ENCODE measurements around the gene CYP4F11.
"Not testable (repeated sequence)": the region's sequence is repeated elsewhere in the genome, so short reads cannot be mapped to it uniquely, and the experiment has no call there.

Gene CYP4F11

GRCh38 chr19:15934332-15935078 is at the start of gene CYP4F11:
CYP4F11 (minus strand) TSS chr19:15934529; CDS start chr19:15934408, 121 bp downstream.
- no peak for DNase-seq (ENCODE audit: low read depth in 2 of 2)

- no peak for DNase-seq (ENCODE audit: low read depth in 2 of 2)
Measured at GRCh38 chr19:15979293-15979692, 45.0 kb upstream of the CYP4F11 start.

GRCh38 chr19:15977690-15978089 is 43.4 kb upstream of the CYP4F11 start:
- DNase-seq (ENCODE audit: low read depth in 2 of 2) = no peak

DNA sequence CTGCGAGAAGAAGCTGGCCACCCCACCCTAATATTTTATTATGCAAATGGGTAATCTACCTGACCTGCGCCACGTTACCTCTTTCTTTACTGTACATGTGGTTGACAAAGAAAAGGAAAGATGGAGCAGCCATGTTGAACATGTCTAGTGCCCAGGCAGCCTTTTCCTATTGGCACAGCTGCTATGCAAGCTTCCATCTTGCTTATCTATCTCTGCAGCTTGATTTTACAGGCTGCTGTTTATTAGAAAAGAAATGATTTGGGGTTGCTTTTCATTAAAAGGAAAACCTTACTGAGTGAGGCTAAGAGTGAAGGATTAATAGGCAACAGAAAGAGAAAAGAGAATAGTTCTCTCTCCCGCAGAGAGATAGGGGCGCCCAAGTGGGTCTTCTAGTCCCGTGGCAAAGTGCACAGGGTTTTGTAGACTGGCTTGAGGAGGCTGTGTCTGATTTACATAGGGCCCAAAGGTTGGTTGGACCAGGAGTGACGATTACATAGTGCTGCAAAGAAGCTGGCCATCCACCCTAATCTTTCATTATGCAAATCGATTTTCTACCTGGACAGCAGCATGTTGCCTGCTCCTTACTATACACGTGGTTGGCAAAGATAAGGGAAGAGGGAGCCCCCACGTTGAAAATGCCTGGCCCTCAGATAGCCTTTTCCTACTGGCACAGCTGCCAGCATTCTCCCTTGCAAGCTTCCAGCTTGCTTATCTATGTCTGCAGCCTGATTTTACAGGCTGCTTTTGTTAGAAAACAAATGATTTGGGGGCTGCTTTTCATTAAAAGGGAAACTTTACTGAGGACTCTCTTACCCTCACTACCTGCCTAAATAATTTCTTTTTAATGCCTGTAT is 42.7 kb upstream of the CYP4F11 start:
- no peak for DNase-seq (ENCODE audit: low read depth in 2 of 2)

DNA sequence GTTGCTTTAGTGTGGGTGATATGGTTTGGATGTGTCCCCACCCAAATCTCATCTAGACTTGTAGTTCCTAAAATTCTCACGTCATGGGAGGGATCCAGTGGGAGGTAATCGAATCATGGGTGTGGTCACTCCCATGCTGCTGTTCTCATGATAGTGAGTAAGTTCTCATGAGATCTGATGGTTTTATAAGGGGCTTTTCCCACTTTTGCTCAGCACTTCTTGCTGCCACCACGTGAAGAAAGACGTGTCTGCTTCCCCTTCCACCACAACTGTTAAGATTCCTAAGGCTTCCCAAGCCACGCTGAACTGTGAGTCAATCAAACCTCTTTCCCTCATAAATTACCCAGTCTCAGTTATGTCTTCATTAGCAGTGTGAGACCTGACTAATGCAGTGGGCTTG is 40.5 kb upstream of the CYP4F11 start:
- no peak for DNase-seq (ENCODE audit: low read depth in 2 of 2)

DNA sequence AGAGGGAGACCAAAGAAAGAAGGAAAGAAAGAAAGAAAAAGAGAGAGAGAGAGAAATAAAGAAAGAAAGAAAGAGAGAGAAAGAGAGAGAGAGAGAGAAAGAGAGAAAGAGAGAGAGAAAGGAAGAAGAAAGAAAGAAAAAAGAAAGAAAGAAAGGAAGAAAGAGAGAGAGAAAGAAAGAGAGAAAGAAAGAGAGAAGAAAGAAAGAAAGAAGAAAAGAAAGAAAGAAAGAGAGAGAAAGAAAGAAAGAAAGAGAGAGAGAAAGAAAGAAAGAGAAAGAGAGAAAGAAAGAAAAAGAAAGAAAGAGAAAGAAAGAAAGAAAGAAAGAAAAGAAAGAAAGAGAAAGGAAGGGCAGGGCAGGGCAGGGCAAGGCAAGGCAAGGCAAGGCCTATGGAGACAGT is 37.7 kb upstream of the CYP4F11 start:
- not testable (repeated sequence) for DNase-seq (ENCODE audit: low read depth in 2 of 2)

- DNase-seq (ENCODE audit: low read depth in 2 of 2) = no peak
Measured at GRCh38 chr19:15971224-15971780, 37.0 kb upstream of the CYP4F11 start.

- no peak for DNase-seq (ENCODE audit: low read depth in 2 of 2)
Measured at GRCh38 chr19:15964231-15964630, 29.9 kb upstream of the CYP4F11 start.

DNA sequence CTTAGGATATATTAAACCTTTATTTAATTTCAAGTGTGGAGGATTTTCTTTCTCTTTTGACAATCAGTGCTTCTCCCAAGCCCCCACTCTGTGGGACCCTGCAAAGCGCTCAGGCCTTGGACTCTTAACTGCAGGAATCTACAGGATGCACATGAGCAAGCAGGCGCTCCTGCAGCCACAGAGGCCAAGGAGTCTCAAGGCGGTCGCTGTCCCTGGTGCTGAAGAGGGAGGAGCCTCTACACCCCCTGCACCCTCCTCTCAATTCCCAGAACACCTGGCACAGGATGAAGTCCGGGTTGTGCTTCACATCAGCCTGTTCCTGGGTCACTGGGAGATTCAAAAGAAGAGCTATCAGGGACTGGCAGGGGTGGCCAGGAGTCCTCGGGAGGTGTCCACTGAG is 28.0 kb upstream of the CYP4F11 start:
- no peak for DNase-seq (ENCODE audit: low read depth in 2 of 2)

DNA sequence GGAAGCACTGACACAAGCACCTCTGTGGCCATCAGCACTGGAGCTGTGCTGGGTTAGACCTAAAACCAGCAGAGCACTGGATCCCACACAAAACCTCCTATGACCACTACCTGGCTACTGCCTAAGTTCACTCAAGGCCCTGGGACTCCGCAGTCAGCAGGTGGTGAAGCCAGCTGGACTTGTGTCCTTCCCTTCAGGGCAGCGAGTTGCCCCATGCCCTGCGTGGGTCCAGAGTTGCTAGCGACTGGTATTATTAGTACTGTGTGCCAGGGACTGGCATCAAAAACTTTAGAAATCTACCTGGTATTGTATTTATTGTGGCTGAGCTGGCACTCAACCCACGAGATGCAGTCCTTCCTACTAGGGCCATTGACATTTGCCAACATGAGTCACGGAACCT is 20.5 kb upstream of the CYP4F11 start:
- no peak for DNase-seq (ENCODE audit: low read depth in 2 of 2)

GRCh38 chr19:15948223-15949058 is 14.1 kb upstream of the CYP4F11 start, which contains the start of gene OR10H4:
OR10H4 (plus strand) TSS chr19:15949008; CDS start chr19:15949008, 0 bp downstream.
- no peak for DNase-seq (ENCODE audit: low read depth in 2 of 2)

GRCh38 chr19:15945301-15945700 is 11.0 kb upstream of the CYP4F11 start:
- DNase-seq (ENCODE audit: low read depth in 2 of 2) = no peak

GRCh38 chr19:15944401-15944800 is 10.1 kb upstream of the CYP4F11 start:
- no peak for DNase-seq (ENCODE audit: low read depth in 2 of 2)

- DNase-seq (ENCODE audit: low read depth in 2 of 2) = no peak
Measured at GRCh38 chr19:15937771-15938170, 3.4 kb upstream of the CYP4F11 start.

GRCh38 chr19:15936950-15937349 is 2.6 kb upstream of the CYP4F11 start:
- no peak for DNase-seq (ENCODE audit: low read depth in 2 of 2)

- DNase-seq (ENCODE audit: low read depth in 2 of 2) = no peak
Measured at GRCh38 chr19:15936173-15936572, 1.8 kb upstream of the CYP4F11 start.

DNA sequence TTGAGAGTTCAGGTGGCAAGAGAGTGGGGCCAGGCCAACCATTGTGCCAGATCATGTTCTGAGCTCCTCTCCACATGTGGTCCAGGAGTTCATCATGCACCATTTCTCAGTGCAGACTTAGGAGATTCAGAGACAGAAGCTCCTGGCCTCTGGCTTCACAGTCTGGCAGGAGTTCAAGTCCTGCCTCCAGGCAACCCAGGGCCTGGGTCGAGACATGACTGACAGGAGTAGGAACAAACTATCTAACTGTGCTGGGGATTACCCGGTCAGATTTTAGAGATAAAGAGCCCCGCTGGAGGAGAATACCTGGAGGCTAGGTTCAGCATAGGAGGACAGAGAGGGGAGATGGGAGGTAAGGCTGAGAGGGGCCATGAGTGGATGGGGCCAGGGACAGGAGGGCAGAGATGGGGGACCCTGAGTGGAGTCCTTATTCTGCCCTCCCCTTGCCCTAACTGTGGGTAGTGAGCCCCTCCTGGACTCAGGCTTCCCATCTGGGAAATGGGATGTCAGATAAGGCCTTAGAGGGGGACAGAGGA is 906 bp upstream of the CYP4F11 start:
- no peak for DNase-seq (ENCODE audit: low read depth in 2 of 2)

DNA sequence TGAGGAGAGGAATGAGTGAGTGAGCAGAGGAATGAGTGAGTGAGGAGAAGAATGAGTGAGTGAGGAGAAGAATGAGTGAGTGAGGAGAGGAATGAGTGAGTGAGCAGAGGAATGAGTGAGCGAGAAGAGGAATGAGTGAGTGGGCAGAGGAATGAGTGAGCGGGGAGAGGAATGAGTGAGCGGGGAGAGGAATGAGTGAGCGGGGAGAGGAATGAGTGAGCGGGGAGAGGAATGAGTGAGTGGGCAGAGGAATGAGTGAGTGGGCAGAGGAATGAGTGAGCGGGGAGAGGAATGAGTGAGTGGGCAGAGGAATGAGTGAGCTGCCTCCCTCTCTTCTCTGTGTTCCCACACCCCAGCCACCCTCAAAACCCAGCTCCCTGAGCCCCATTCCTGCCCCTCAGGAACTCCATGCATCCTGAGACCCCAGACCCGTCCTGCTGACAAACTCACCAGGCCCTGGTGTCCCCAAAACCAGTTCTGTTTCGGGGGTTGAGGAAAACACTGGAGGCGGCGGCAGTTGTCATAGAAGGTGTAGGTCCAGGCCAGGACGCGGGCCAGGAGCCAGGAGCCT is 483 bp downstream of the CYP4F11 start:
- DNase-seq (ENCODE audit: low read depth in 2 of 2) = peak in 1 of 2 donors; percentile 11

DNA sequence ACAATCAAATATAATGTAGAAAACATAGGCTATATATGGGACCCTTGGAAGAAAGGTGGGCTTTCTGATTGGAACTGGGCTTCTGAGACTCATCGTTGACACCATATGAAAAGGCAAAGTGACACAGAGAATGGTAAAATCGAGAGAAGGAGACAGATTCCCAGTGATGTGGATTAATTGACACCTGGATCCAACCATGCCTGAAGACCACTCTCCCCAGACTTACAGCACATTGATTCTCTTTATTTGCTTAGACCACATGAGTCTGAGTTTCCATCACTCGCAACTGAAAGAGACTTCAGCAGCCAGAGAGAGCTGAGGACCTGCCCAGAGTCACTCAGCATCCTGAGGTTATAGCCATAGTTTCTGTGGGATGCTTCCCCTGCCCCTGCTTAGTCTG is 6.0 kb downstream of the CYP4F11 start:
- no peak for DNase-seq (ENCODE audit: low read depth in 2 of 2)

- DNase-seq (ENCODE audit: low read depth in 2 of 2) = no peak
Measured at GRCh38 chr19:15926484-15926883, 7.8 kb downstream of the CYP4F11 start.

DNA sequence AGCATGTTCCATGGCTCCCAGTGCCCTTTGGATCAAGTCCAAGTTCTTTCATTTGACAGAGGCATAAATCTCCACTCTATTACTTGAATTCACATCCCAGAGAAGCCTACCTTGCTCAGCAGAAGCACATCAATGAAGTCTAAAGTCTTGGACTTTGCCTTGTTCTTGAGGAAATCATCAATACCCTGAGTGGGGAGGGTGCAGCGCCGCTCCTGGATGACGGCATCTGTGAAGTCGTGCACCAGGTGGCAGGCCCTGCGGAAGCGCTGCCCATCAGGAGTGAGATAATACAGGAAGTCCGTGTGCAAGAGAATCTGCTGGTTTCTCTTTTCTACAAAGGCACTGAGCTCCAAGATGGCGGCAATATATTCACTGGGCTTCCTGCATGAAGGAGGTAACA is 10.6 kb downstream of the CYP4F11 start:
- DNase-seq (ENCODE audit: low read depth in 2 of 2) = no peak

Measured in stimulated activated CD8-positive, alpha-beta memory T cell treated with anti-CD3 and anti-CD28 coated beads, Interleukin-15, amount 100 ng/mL, for 48 hours (primary cell).